Bronchial epithelial cell (primary cell): ENCODE data around the gene SH3BP4. TPM values are rescaled to one million over a fixed set of nuclear protein-coding genes. Genes with fewer than 3 reads are reported as not detected.

Source experiments
- DNase-seq: peaks from one replicate; pipeline ENCODE4 v3.0.0-alpha.2; 2010; ENCODE audit warnings: low read depth
- FAIRE-seq: peaks from 2 replicates; lab custom pipeline; 2011; peaks lifted over from hg19 to GRCh38; lab: Jason Lieb, UNC
- H3K27me3 ChIP-seq: 2 replicates; pipeline ENCODE4 v1.5.1; 2011; ENCODE audit warnings: low read length; ENCODE audit not compliant: control insufficient read depth, insufficient read depth
- H3K36me3 ChIP-seq: 2 replicates; pipeline ENCODE4 v1.5.1; 2011; ENCODE audit warnings: low read length; ENCODE audit not compliant: control insufficient read depth, insufficient read depth
- H3K4me3 ChIP-seq: 2 replicates; pipeline ENCODE4 v1.5.1; 2011; ENCODE audit warnings: mild to moderate bottlenecking, low read depth, low read length, control low read depth
- CTCF ChIP-seq: IDR thresholded peaks from 2 replicates; pipeline ENCODE4 v1.5.1; 2011; ENCODE audit warnings: mild to moderate bottlenecking, moderate library complexity, low read length, control low read depth, inconsistent platforms; ENCODE audit not compliant: insufficient read depth, severe bottlenecking
- total RNA-seq: library from RNA; depleted of rRNA; stranded (reverse); fragments of >200 nt; gene quantifications from 2 replicates; pipeline ENCODE4 v1.2.1, GENCODE V29; 2014

The SH3BP4 gene
- total RNA-seq, 1 donor from 2014 or later, result 22.1 TPM

- no peak for TF ChIP-seq CTCF
- DNase-seq (no peak), FAIRE-seq (no peak)
Measured at GRCh38 chr2:235066490-235066889, 114.7 kb downstream of the SH3BP4 start.

GRCh38 chr2:235066895-235067294 is 115.1 kb downstream of the SH3BP4 start:
- Histone ChIP-seq H3K27me3 (peaks cover 2% of the 10 kb centered on the region), H3K36me3 (no peaks in the 10 kb centered on the region), H3K4me3 (no peak overlapping the region)
- DNase-seq (no peak), FAIRE-seq (no peak)
- no peak for TF ChIP-seq CTCF

More at GRCh38 chr2:235066490-235066889, 114.7 kb downstream of the SH3BP4 start:
- Histone ChIP-seq H3K27me3 (peaks cover 2% of the 10 kb centered on the region), H3K4me3 (no peak overlapping the region), H3K36me3 (no peaks in the 10 kb centered on the region)

GRCh38 chr2:235068701-235069100 is 116.9 kb downstream of the SH3BP4 start:
- Histone ChIP-seq H3K27me3 (peaks cover 2% of the 10 kb centered on the region), H3K36me3 (no peaks in the 10 kb centered on the region), H3K4me3 (no peak overlapping the region)
- FAIRE-seq (no peak), DNase-seq (no peak)
- TF ChIP-seq CTCF, result no peak

GRCh38 chr2:235070063-235070706 is 118.4 kb downstream of the SH3BP4 start:
- H3K36me3 ChIP-seq, result no peaks in the 10 kb centered on the region
- DNase-seq (peak; percentile 84), FAIRE-seq (no peak)
- H3K4me3 ChIP-seq, result no peak overlapping the region
- TF ChIP-seq CTCF, result no peak
- H3K27me3 ChIP-seq, result no peaks in the 10 kb centered on the region

- DNase-seq, result no peak
- no peak for TF ChIP-seq CTCF
- H3K36me3 ChIP-seq, result no peaks in the 10 kb centered on the region
- FAIRE-seq, result no peak
- H3K27me3 ChIP-seq, result no peaks in the 10 kb centered on the region
- no peak overlapping the region for H3K4me3 ChIP-seq
Measured at GRCh38 chr2:235073868-235074413, 122.1 kb downstream of the SH3BP4 start.

- H3K4me3 ChIP-seq, result no peak overlapping the region
- H3K27me3 ChIP-seq, result no peaks in the 10 kb centered on the region
- peak; percentile 59 for DNase-seq
- no peak for TF ChIP-seq CTCF
- FAIRE-seq, result no peak
- H3K36me3 ChIP-seq, result no peaks in the 10 kb centered on the region
Measured at GRCh38 chr2:235077046-235077445, 125.2 kb downstream of the SH3BP4 start.
